ENCODE results near the gene PSMB10. TPM values are rescaled to one million over a fixed set of nuclear protein-coding genes. Genes with fewer than 3 reads are reported as not detected.

The PSMB10 gene
- total and polyA plus RNA-seq, 2 of the 4 experiments (the other 2 are of a cell fraction) = 28.7 to 36.7 TPM

- dilution Hi-C loops (cut with HindIII; ENCODE audit: low sequenced_read_pairs, unreplicated experiment) = no loop called here
- intact Hi-C loops (cut with micrococcal nuclease) = no loop called here
- no peak overlapping the region for H4K5ac ChIP-seq (ENCODE audit: low read depth, low read length)
Measured at GRCh38 chr16:67953641-67954375, 17.2 kb upstream of the PSMB10 start.

More at GRCh38 chr16:67953641-67954375, 17.2 kb upstream of the PSMB10 start:
- H2BK120ac ChIP-seq (ENCODE audit: low read depth, low read length) = no peak overlapping the region
- in situ Hi-C loops (cut with MboI; ENCODE audit: low sequenced_read_pairs) = no loop called here
- WGBS, 2 experiments (ENCODE audit: extremely low coverage in 2 of 2, insufficient read length in 1 of 2) = no CpG with 5 or more reads among the region's 8 CpGs
- ChIA-PET CTCF (interaction anchor here (1.0 kb wide), 1 partner anchor 137 kb away, joined by 6 read pairs; no protein-coding TSS in a partner anchor), POLR2A (ENCODE audit: unreplicated experiment) (interaction anchor here (0.6 kb wide), 1 partner anchor 62 kb away, joined by 3 read pairs; no protein-coding TSS in a partner anchor)
- peaks cover 3% of the 10 kb centered on the region; the same call in 1 of the 2 replicates for H3K4me1 ChIP-seq (ENCODE audit: control insufficient read depth, insufficient read depth, low read length)
- H3K36me3 ChIP-seq (ENCODE audit: control insufficient read depth, insufficient read depth, low read length) = peaks cover 76% of the 10 kb centered on the region
- no peak overlapping the region for H3K56ac ChIP-seq (ENCODE audit: extremely low read depth, insufficient read depth, low read length)
- no peak overlapping the region for H4K8ac ChIP-seq (ENCODE audit: low read depth in 2 of 2, low read length in 2 of 2)
- H2AK9ac ChIP-seq (replicated peaks; ENCODE audit: low read depth, low read length, poor library complexity) = no peak overlapping the region
- H3K9me1 ChIP-seq (ENCODE audit: insufficient read depth, low read length) = peaks cover 5% of the 10 kb centered on the region
- no peak overlapping the region for H3K14ac ChIP-seq (replicated peaks; ENCODE audit: low read depth, low read length)
- no peak overlapping the region for H2BK5ac ChIP-seq (ENCODE audit: low read depth, low read length, poor library complexity, severe bottlenecking)
- DNase-seq = no peak
- H3K9ac ChIP-seq (ENCODE audit: low read depth, low read length) = no peak overlapping the region
- H4K91ac ChIP-seq (ENCODE audit: insufficient read depth, low read depth, low read length) = no peak overlapping the region
- H2AK5ac ChIP-seq (ENCODE audit: low read depth, low read length) = no peak overlapping the region
- no TSS peak for BruUV-seq (replicated peaks)
- no peaks in the 10 kb centered on the region for H3K27me3 ChIP-seq (ENCODE audit: control insufficient read depth, insufficient read depth, low read length)
- H3K4me2 ChIP-seq (ENCODE audit: low read depth, low read length) = no peak overlapping the region
- no peak overlapping the region for H3K23ac ChIP-seq (ENCODE audit: low read depth, low read length)
- H3K4me3 ChIP-seq (ENCODE audit: insufficient read depth, low read depth, low read length) = no peak overlapping the region
- no peaks in the 10 kb centered on the region for H3K9me3 ChIP-seq (ENCODE audit: control insufficient read depth, insufficient read depth, low read length)
- H3K4ac ChIP-seq (ENCODE audit: low read depth, low read length) = no peak overlapping the region
- H3K79me1 ChIP-seq (ENCODE audit: low read depth in 1 of 2, low read length in 2 of 2) = peaks cover 36 to 73% of the 10 kb centered on the region in 2 experiments
- no peak overlapping the region for H2BK15ac ChIP-seq (ENCODE audit: low read depth, low read length)
- H2AFZ ChIP-seq (replicated peaks; ENCODE audit: low read length, poor library complexity) = no peak overlapping the region
- H2BK20ac ChIP-seq (ENCODE audit: low read depth, low read length) = no peak overlapping the region
- ATAC-seq (ENCODE audit: low read depth) = no peak
- H4K20me1 ChIP-seq (ENCODE audit: insufficient read depth, low read length) = peaks cover 50% of the 10 kb centered on the region
- no peak overlapping the region for H3K27ac ChIP-seq (ENCODE audit: insufficient read depth, low read length)
- TF ChIP-seq MAZ (IDR thresholded peaks at IDR 0.05; ENCODE audit: borderline replicate concordance, low read depth, low read length) = no peak
- no peak for TF ChIP-seq CHD1 (IDR thresholded peaks at IDR 0.05; ENCODE audit: low read depth, low read length)
- no peak for TF ChIP-seq CTCF (conservative IDR thresholded peaks at IDR 0.05; ENCODE audit: low read depth, low read length)
- no peak for TF ChIP-seq RFX5 (IDR thresholded peaks at IDR 0.05; ENCODE audit: low read depth, low read length)
- TF ChIP-seq BHLHE40 (IDR thresholded peaks at IDR 0.05; ENCODE audit: low read depth, low read length) = no peak
- TF ChIP-seq POLR2A (IDR thresholded peaks at IDR 0.05; ENCODE audit: low read depth, low read length) = no peak
- no peak for TF ChIP-seq USF2 (IDR thresholded peaks at IDR 0.05; ENCODE audit: low read depth, low read length)
- no peak for TF ChIP-seq FOS (IDR thresholded peaks at IDR 0.05; ENCODE audit: low read depth, low read length)
- no peak for TF ChIP-seq MXI1 (IDR thresholded peaks at IDR 0.05; ENCODE audit: borderline replicate concordance, low read depth, low read length)
- TF ChIP-seq RCOR1 (IDR thresholded peaks at IDR 0.05; ENCODE audit: insufficient replicate concordance, low read length) = no peak
- no peak overlapping the region for H3K18ac ChIP-seq (ENCODE audit: low read depth, low read length)

Measured in IMR-90 (cell line).